IMR-90 (cell line): Measurements from ENCODE around the gene FAM163B. TPM values are rescaled to one million over a fixed set of nuclear protein-coding genes. Genes with fewer than 3 reads are reported as not detected.

Experiments used
- ATAC-seq: fragments of 200-7000 bp; cut with Tn5 transposase; 2 replicates; pipeline ENCODE4 v1.9.1; 2020; ENCODE audit warnings: low read depth, mild to moderate bottlenecking, moderate library complexity
- BruUV-seq: library from RNA; stranded (reverse); fragments of 400-500 nt; replicated peaks from 2 replicates; lab custom pipeline; 2021; lab: Mats Ljungman, UMichigan
- CTCF ChIA-PET: fragments of 300-600 bp; formaldehyde crosslinking; extraction: SDS; loops from one replicate; lab custom pipeline; 2021; ENCODE audit warnings: antibody characterized with exemption; lab: Yijun Ruan, JAX
- POLR2A ChIA-PET: fragments of 300-600 bp; sonication (Branson Sonifier 250); formaldehyde crosslinking; loops from one replicate; lab custom pipeline; 2022; ENCODE audit warnings: antibody characterized with exemption; ENCODE audit not compliant: unreplicated experiment; lab: Charles Lee
- DNase-seq: peaks from one replicate; pipeline ENCODE4 v3.0.0; 2013
- H2AFZ ChIP-seq: replicated peaks from 2 replicates; pipeline ENCODE3; 2013; ENCODE audit warnings: low read length, mild to moderate bottlenecking; ENCODE audit not compliant: poor library complexity
- H2AK5ac ChIP-seq: 2 replicates; pipeline ENCODE4 v1.6.1; 2013; ENCODE audit warnings: low read depth, low read length, inconsistent platforms
- H2AK9ac ChIP-seq: replicated peaks from 2 replicates; pipeline ENCODE3; 2013; ENCODE audit warnings: mild to moderate bottlenecking, low read depth, low read length, moderate library complexity; ENCODE audit not compliant: poor library complexity
- H2BK120ac ChIP-seq: 2 replicates; pipeline ENCODE4 v1.6.1; 2013; ENCODE audit warnings: low read depth, low read length, inconsistent platforms
- H2BK15ac ChIP-seq: 3 replicates; pipeline ENCODE4 v1.6.1; 2013; ENCODE audit warnings: low read depth, low read length, inconsistent platforms
- H2BK20ac ChIP-seq: 2 replicates; pipeline ENCODE4 v1.6.1; 2013; ENCODE audit warnings: low read depth, mild to moderate bottlenecking, inconsistent platforms, low read length, moderate library complexity
- H2BK5ac ChIP-seq: 2 replicates; pipeline ENCODE4 v1.6.1; 2013; ENCODE audit warnings: mild to moderate bottlenecking, low read depth, low read length, inconsistent platforms; ENCODE audit not compliant: poor library complexity, severe bottlenecking
- H3K14ac ChIP-seq: replicated peaks from 2 replicates; pipeline ENCODE4 v1.6.1; 2013; ENCODE audit warnings: low read depth, low read length, inconsistent platforms
- H3K18ac ChIP-seq: 2 replicates; pipeline ENCODE4 v1.6.1; 2013; ENCODE audit warnings: low read depth, low read length, control low read depth
- H3K23ac ChIP-seq: 2 replicates; pipeline ENCODE4 v1.6.1; 2013; ENCODE audit warnings: low read depth, low read length, inconsistent platforms
- H3K27ac ChIP-seq: 2 replicates; pipeline ENCODE4 v1.5.1; 2013; ENCODE audit warnings: mild to moderate bottlenecking, control low read depth, low read length; ENCODE audit not compliant: insufficient read depth
- H3K27me3 ChIP-seq: 2 replicates; pipeline ENCODE4 v1.6.1; 2013; ENCODE audit warnings: low read length; ENCODE audit not compliant: control insufficient read depth, insufficient read depth
- H3K36me3 ChIP-seq: 2 replicates; pipeline ENCODE4 v1.6.1; 2013; ENCODE audit warnings: low read length, mixed read lengths; ENCODE audit not compliant: control insufficient read depth, insufficient read depth
- H3K4ac ChIP-seq: 2 replicates; pipeline ENCODE4 v1.6.1; 2013; ENCODE audit warnings: low read depth, low read length, inconsistent platforms
- H3K4me1 ChIP-seq: 2 replicates; pipeline ENCODE4 v1.6.1; 2013; ENCODE audit warnings: low read length, mixed read lengths; ENCODE audit not compliant: control insufficient read depth, insufficient read depth
- H3K4me2 ChIP-seq: 2 replicates; pipeline ENCODE4 v1.6.1; 2013; ENCODE audit warnings: low read depth, mild to moderate bottlenecking, control low read depth, low read length, moderate library complexity
- H3K4me3 ChIP-seq: 2 replicates; pipeline ENCODE4 v1.5.1; 2013; ENCODE audit warnings: low read depth, mild to moderate bottlenecking, control low read depth, low read length, moderate library complexity; ENCODE audit not compliant: insufficient read depth
- H3K56ac ChIP-seq: 2 replicates; pipeline ENCODE4 v1.6.1; 2013; ENCODE audit warnings: low read length, inconsistent platforms; ENCODE audit not compliant: insufficient read depth; ENCODE audit errors: extremely low read depth
- H3K79me1 ChIP-seq, 2 experiments: 2 replicates each; pipeline ENCODE4 v1.6.1; 2013; ENCODE audit warnings: low read length in 2 of 2, inconsistent platforms in 1 of 2, low read depth in 1 of 2
- H3K9ac ChIP-seq: 2 replicates; pipeline ENCODE4 v1.6.1; 2013; ENCODE audit warnings: low read depth, low read length, control low read depth
- H3K9me1 ChIP-seq: 2 replicates; pipeline ENCODE4 v1.6.1; 2013; ENCODE audit warnings: low read length, inconsistent platforms; ENCODE audit not compliant: insufficient read depth
- H3K9me3 ChIP-seq: 2 replicates; pipeline ENCODE4 v1.6.1; 2013; ENCODE audit warnings: low read length; ENCODE audit not compliant: control insufficient read depth, insufficient read depth
- H4K20me1 ChIP-seq: 2 replicates; pipeline ENCODE4 v1.6.1; 2013; ENCODE audit warnings: low read length, inconsistent platforms; ENCODE audit not compliant: insufficient read depth
- H4K5ac ChIP-seq: 2 replicates; pipeline ENCODE4 v1.6.1; 2013; ENCODE audit warnings: mild to moderate bottlenecking, low read depth, low read length, control low read depth
- H4K8ac ChIP-seq, 2 experiments: 2 replicates each; pipeline ENCODE4 v1.6.1; 2013; ENCODE audit warnings: low read depth in 2 of 2, low read length in 2 of 2, control low read depth in 1 of 2, inconsistent platforms in 1 of 2
- H4K91ac ChIP-seq: 2 replicates; pipeline ENCODE4 v1.6.1; 2013; ENCODE audit warnings: low read depth, low read length, inconsistent platforms; ENCODE audit not compliant: insufficient read depth
- BHLHE40 ChIP-seq: fragments of 150-350 bp; IDR thresholded peaks from 2 replicates; pipeline ENCODE4 v1.6.1; 2016; ENCODE audit warnings: mild to moderate bottlenecking, low read depth, low read length
- CEBPB ChIP-seq: IDR thresholded peaks from 2 replicates; pipeline ENCODE4 v1.6.1; 2012; ENCODE audit warnings: low read depth, low read length, improper control_type of control experiment
- CHD1 ChIP-seq: IDR thresholded peaks from 2 replicates; pipeline ENCODE4 v1.6.1; 2012; ENCODE audit warnings: low read depth, low read length, improper control_type of control experiment
- CTCF ChIP-seq: conservative IDR thresholded peaks from 2 replicates; pipeline ENCODE4 v1.5.1; 2012; ENCODE audit warnings: mild to moderate bottlenecking, low read depth, low read length, improper control_type of control experiment
- ELK1 ChIP-seq: fragments of 150-350 bp; IDR thresholded peaks from 2 replicates; pipeline ENCODE4 v1.6.1; 2016; ENCODE audit warnings: low read depth, mild to moderate bottlenecking, low read length, moderate library complexity, borderline replicate concordance
- FOS ChIP-seq: fragments of 150-350 bp; IDR thresholded peaks from 2 replicates; pipeline ENCODE4 v1.6.1; 2016; ENCODE audit warnings: low read depth, low read length
- MAFK ChIP-seq: IDR thresholded peaks from 2 replicates; pipeline ENCODE4 v1.6.1; 2012; ENCODE audit warnings: low read depth, low read length, improper control_type of control experiment
- MAZ ChIP-seq: IDR thresholded peaks from 2 replicates; pipeline ENCODE4 v1.6.1; 2012; ENCODE audit warnings: low read depth, mild to moderate bottlenecking, low read length, improper control_type of control experiment, moderate library complexity, borderline replicate concordance
- MXI1 ChIP-seq: IDR thresholded peaks from 2 replicates; pipeline ENCODE4 v1.6.1; 2012; ENCODE audit warnings: low read depth, mild to moderate bottlenecking, low read length, moderate library complexity, borderline replicate concordance
- NFE2L2 ChIP-seq: fragments of 150-350 bp; IDR thresholded peaks from 2 replicates; pipeline ENCODE4 v1.6.1; 2016; ENCODE audit warnings: low read depth, mild to moderate bottlenecking, low read length
- POLR2A ChIP-seq: IDR thresholded peaks from 2 replicates; pipeline ENCODE4 v1.6.1; 2012; ENCODE audit warnings: mild to moderate bottlenecking, low read depth, low read length
- RAD21 ChIP-seq: IDR thresholded peaks from 2 replicates; pipeline ENCODE4 v1.6.1; 2012; ENCODE audit warnings: low read length, improper control_type of control experiment
- RCOR1 ChIP-seq: IDR thresholded peaks from 2 replicates; pipeline ENCODE4 v1.6.1; 2012; ENCODE audit warnings: mild to moderate bottlenecking, low read length, improper control_type of control experiment; ENCODE audit not compliant: insufficient replicate concordance
- RFX5 ChIP-seq: IDR thresholded peaks from 2 replicates; pipeline ENCODE4 v1.8.0; 2012; ENCODE audit warnings: low read depth, mild to moderate bottlenecking, low read length, moderate library complexity
- SMC3 ChIP-seq: fragments of 150-350 bp; IDR thresholded peaks from 2 replicates; pipeline ENCODE4 v1.6.1; 2016; ENCODE audit warnings: low read depth, mild to moderate bottlenecking, antibody characterized with exemption, low read length, moderate library complexity
- USF2 ChIP-seq: fragments of 150-350 bp; IDR thresholded peaks from 2 replicates; pipeline ENCODE4 v1.6.1; 2017; ENCODE audit warnings: mild to moderate bottlenecking, antibody characterized with exemption, low read length, low read depth
- WGBS, 2 experiments: methylation state at CpG; one replicate each; pipeline versions ENCODE4 v1.1.5 to v1.1.7; 2013; ENCODE audit warnings: missing lambda C conversion rate in 2 of 2; ENCODE audit not compliant: insufficient read length in 1 of 2; ENCODE audit errors: extremely low coverage in 2 of 2; 5-methylcytosine and 5-hydroxymethylcytosine counted together
- dilution Hi-C: fragments of 300-500 bp; cut with HindIII; formaldehyde crosslinking; loops from one replicate; pipeline ENCODE4 v1.14.3; 2018; ENCODE audit warnings: low sequenced_read_pairs; ENCODE audit not compliant: unreplicated experiment
- in situ Hi-C: fragments of 300-500 bp; cut with MboI; formaldehyde crosslinking; loops from 3 replicates; pipeline ENCODE4 v1.14.3; 2019; ENCODE audit warnings: low sequenced_read_pairs, inconsistent platforms, mixed read lengths
- intact Hi-C: fragments of 100-400 bp; cut with micrococcal nuclease; formaldehyde crosslinking; loops from 2 replicates; pipeline ENCODE4 v1.10.0; 2022
- polyA plus RNA-seq, 3 experiments: library from polyadenylated mRNA; depleted of rRNA; stranded (reverse); fragments of >200 nt; gene quantifications; 2 replicates each; pipeline ENCODE4 v1.2.3, GENCODE V29; 2012; ENCODE audit warnings: low replicate concordance in 1 of 3
- total RNA-seq: library from RNA; depleted of rRNA; stranded (reverse); fragments of >200 nt; gene quantifications from 2 replicates; pipeline ENCODE4 v1.2.3, GENCODE V29; 2012

Gene FAM163B
- total and polyA plus RNA-seq, 2 of the 4 experiments (the other 2 are of a cell fraction) = not detected

GRCh38 chr9:133604856-133605255 is 4.3 kb downstream of the FAM163B start:
- H3K4me1 ChIP-seq = no peaks in the 10 kb centered on the region
- intact Hi-C loops (loop anchor here (10.0 kb wide), 1 partner anchor 120 kb away; no protein-coding TSS in a partner anchor), in situ Hi-C loops (no loop called here), dilution Hi-C loops (no loop called here)
- H2AK5ac ChIP-seq = no peak overlapping the region
- H4K8ac ChIP-seq = no peak overlapping the region
- H2AK9ac ChIP-seq = no peak overlapping the region
- WGBS, 2 experiments = 70% methylated on average over 3 of the region's 14 CpGs; no CpG with 5 or more reads in 1 of the 2 experiments
- no peaks in the 10 kb centered on the region for H4K20me1 ChIP-seq
- H3K36me3 ChIP-seq = no peaks in the 10 kb centered on the region
- peaks cover 75% of the 10 kb centered on the region for H3K27me3 ChIP-seq
- ATAC-seq (no peak), DNase-seq (no peak)
- H3K4me3 ChIP-seq = no peak overlapping the region
- H2BK120ac ChIP-seq = no peak overlapping the region
- no peak overlapping the region for H2BK15ac ChIP-seq
- H3K14ac ChIP-seq = no peak overlapping the region
- no peak overlapping the region for H2BK20ac ChIP-seq
- no peaks in the 10 kb centered on the region for H3K9me1 ChIP-seq
- H2BK5ac ChIP-seq = no peak overlapping the region
- no peak overlapping the region for H4K91ac ChIP-seq
- no peak overlapping the region for H3K4ac ChIP-seq
- ChIA-PET CTCF (no interaction called here), POLR2A (no interaction called here)
- no TSS peak for BruUV-seq
- H3K23ac ChIP-seq = no peak overlapping the region
- H3K18ac ChIP-seq = no peak overlapping the region
- no peak overlapping the region for H3K27ac ChIP-seq
- no peak overlapping the region for H4K5ac ChIP-seq
- no peak overlapping the region for H3K56ac ChIP-seq
- no peak overlapping the region for H3K4me2 ChIP-seq
- H3K79me1 ChIP-seq = no peaks in the 10 kb centered on the region
- no peak for TF ChIP-seq FOS
- TF ChIP-seq CEBPB = no peak
- no peak for TF ChIP-seq RCOR1
- TF ChIP-seq MAFK = no peak
- TF ChIP-seq SMC3 = no peak
- TF ChIP-seq MXI1 = no peak
- no peak for TF ChIP-seq CTCF
- TF ChIP-seq USF2 = no peak
- no peak for TF ChIP-seq RFX5
- TF ChIP-seq CHD1 = no peak
- TF ChIP-seq ELK1 = no peak
- TF ChIP-seq MAZ = no peak
- TF ChIP-seq BHLHE40 = no peak
- no peak for TF ChIP-seq NFE2L2
- no peak for TF ChIP-seq RAD21
- TF ChIP-seq POLR2A = no peak
- no peak overlapping the region for H3K9ac ChIP-seq
- H2AFZ ChIP-seq = no peak overlapping the region
- H3K9me3 ChIP-seq = no peaks in the 10 kb centered on the region
